Measurements from ENCODE around the gene XRCC1.

DNA sequence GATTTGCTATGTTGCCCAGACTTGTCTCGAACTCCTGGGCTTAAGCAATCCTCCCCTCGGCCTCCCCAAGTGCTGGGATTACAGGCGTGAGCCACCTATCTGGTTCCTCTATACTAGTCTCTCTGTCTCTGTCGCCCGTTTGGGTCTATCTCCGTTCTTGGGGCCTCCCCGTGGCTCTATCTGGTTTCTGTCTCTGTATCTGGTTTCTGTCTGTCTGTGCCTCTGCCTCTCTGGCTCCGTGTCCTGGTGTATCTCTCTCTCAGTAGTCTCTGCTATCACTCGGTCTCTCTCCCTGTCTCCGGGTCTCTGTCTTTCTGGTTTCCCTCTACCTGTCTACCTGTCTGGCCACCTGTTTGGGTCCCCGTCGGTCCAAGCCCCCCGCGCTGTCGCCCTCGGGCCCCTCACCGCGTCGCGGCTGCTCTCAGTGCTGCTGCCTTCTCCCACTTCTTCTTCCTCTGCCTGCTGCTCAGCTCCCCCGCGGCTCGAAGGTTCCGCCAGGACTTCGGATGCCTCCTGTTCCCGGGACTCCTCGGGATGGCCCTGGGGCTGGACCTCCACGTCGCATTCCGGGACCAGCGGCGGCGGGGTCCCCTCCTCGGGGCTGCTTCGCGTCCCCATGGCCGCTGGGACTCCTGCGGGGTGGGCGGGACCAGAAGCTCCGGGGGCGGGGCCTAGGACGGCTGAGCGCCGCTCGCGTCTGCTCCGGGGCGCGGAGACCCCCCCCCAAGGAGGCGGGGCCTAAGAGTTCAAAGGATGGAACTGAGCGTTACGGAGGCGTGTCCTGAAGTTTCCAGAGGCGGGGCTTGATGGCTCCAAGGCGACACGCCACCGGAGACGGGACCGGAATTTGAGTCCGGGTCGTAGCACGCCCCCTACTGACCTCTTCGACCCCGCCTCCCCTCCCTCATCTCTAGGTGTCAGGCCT is 71.6 kb downstream of the XRCC1 start:
- TF ChIP-seq, protein P1, sequence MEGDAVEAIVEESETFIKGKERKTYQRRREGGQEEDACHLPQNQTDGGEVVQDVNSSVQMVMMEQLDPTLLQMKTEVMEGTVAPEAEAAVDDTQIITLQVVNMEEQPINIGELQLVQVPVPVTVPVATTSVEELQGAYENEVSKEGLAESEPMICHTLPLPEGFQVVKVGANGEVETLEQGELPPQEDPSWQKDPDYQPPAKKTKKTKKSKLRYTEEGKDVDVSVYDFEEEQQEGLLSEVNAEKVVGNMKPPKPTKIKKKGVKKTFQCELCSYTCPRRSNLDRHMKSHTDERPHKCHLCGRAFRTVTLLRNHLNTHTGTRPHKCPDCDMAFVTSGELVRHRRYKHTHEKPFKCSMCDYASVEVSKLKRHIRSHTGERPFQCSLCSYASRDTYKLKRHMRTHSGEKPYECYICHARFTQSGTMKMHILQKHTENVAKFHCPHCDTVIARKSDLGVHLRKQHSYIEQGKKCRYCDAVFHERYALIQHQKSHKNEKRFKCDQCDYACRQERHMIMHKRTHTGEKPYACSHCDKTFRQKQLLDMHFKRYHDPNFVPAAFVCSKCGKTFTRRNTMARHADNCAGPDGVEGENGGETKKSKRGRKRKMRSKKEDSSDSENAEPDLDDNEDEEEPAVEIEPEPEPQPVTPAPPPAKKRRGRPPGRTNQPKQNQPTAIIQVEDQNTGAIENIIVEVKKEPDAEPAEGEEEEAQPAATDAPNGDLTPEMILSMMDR (IDR thresholded peaks at IDR 0.05) = peak in 2 of 4 experiments; percentile 15 to 22
- TF ChIP-seq POLR2A (IDR thresholded peaks at IDR 0.05) = peak; percentile 34 to 56
